GM18511 (cell line): Measurements from ENCODE around the gene GPX1.

Experiments
- ATAC-seq: cut with Tn5 transposase; IDR thresholded peaks from one replicate; pipeline ENCODE4 v1.9.1; 2021; ENCODE audit warnings: mild to moderate bottlenecking, moderate library complexity; ENCODE audit not compliant: unreplicated experiment

GPX1 gene

DNA sequence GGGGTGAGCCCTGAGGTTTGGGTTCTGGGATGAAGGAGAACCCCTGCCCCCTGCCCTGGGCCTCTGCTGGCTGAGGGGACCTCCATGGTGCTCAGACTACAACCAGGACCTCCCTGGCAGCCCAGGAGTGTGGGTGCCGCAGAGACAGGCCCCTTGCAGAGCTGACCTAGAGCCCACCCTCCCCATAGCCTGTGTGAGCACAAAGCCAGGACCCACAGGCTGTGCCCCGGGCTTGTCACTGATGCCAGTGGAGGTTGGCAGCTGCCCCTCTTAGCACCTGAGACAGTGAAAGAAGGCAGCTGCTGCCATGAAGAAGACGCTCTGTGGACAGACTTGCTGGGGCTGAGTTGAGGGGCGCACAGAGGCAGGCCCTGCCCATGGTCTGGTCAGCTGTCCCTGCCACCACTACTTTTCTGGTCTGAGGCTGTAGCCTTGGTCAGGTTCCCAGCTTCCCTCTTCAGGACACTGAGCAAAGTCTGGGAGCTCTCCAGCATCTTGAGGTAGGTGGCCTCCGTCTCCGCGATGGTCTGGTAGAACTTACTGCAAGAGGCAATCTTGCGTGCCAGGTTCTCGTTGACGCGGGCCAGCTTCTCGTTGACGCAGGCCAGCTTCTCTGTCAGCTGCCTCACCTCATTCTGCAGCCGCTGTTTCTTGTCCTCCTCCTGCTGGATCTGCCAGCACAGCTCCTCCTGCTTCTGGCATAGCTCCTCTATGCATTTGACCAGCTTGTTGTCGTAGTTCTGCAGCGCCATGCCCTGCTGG is 41.3 kb downstream of the GPX1 start:
- ATAC-seq = no peak

DNA sequence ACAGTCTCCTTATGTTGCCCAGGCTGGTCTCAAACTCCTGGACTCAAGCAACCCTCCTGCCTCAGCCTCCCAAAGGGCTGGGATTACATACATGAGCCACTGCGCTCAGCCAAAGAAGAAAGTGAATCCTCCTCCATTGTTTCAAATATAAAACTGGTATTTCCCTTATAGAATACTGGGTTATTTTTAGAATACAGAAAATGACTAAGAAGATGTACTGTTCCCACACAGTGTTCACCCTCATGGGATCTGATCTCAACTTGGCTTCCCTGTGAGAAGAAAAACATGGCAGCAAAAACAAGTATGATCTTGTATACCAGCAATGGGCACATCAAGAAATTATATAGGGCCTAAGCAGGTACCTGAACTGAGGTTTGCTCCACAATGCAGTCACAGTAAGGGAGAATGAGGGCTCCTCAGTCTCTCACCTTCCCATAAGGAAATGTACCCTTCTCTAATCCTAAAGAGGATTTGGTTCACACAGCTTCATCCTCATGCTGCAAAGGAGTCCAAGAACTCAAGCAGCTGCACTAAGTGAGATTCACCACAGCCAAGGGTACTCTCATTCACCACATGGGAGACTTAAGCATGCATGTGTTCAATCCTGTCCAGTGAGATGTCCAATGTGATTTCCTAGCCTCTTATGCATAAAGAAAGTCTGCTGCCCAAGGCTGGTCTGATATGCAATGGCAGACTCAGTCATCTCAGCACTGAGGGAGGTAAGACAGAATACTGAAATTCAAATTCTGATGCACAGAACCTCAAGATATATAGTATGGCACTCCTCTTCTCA is 44.1 kb downstream of the GPX1 start:
- ATAC-seq = no peak

- ATAC-seq = no peak
Measured at GRCh38 chr3:49311283-49311682, 46.9 kb downstream of the GPX1 start.

DNA sequence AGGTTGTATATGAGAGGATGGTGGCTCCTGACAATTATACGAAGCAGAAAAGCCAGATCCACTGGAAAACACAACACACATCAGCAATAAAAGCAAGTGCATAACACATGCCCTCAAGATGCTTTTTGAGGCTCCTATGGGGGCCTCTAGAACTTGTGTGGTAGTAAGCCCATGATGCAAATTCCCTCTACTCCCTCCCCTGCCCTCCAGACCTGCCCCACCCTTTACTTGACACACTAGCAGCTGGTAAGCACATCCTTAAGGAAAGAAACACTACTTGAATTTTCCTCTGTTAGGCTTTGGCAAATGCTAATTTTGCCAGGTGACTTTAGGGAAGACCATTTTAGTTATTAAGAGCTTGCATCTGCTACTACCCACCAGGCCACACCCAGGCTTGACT is 47.5 kb downstream of the GPX1 start:
- ATAC-seq = no peak
